TTC549 (cell line): ENCODE data around the gene PRKCD.

Experiments used
- FAIRE-seq: peaks from 2 replicates; lab custom pipeline; 2012; peaks lifted over from hg19 to GRCh38; lab: Jason Lieb, UNC

The PRKCD gene

GRCh38 chr3:53160660-53161449 lies at the start of gene PRKCD:
Gene PRKCD (plus strand): TSS chr3:53161209. CDS start chr3:53178423, 17,214 bp downstream.
- no peak for FAIRE-seq

DNA sequence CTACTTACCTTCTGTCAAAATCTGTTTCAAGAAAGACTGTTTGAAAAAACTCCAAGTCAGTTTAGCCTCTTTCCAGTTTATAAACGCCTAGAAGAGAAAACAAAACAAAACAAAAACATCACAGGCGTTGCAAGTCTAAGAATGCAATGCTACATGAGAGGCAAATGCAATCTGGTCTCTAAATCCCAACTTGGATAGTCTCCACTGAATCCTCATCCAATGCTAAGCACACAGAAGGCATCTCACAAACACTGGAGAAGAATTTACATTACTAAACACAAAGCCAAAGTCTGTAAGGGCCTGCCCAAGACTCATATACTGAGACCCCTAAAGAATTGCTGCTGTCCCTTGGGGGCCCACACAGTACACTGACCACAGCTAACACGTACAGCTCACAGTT lies 49.2 kb upstream of the PRKCD start:
- FAIRE-seq = no peak

GRCh38 chr3:53113293-53114010 lies 47.6 kb upstream of the PRKCD start:
- FAIRE-seq = no peak

- no peak for FAIRE-seq
Observed at GRCh38 chr3:53114011-53114400, 47.0 kb upstream of the PRKCD start.

- no peak for FAIRE-seq
Observed at GRCh38 chr3:53114412-53115074, 46.5 kb upstream of the PRKCD start.

GRCh38 chr3:53116956-53117355 lies 44.1 kb upstream of the PRKCD start:
- FAIRE-seq = no peak

DNA sequence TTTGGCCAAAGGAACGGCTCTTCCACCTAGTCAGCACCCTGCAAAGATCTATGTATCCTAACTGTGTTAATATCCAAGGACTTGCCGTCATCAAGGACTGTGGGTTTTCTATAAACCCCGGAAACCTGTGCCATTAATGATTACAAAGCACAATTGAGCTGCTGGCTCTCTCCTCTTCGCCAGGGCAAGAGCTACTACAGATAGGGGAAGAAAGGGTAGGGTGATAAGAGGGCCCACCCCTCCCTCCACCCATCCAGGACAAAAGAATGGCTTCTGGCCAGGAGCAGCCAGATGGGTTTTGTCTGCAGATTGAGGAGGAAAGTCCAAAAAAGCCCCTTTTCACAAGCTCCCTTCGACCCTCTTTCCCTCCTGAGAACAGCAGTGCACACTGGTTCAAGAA lies 40.7 kb upstream of the PRKCD start:
- no peak for FAIRE-seq

DNA sequence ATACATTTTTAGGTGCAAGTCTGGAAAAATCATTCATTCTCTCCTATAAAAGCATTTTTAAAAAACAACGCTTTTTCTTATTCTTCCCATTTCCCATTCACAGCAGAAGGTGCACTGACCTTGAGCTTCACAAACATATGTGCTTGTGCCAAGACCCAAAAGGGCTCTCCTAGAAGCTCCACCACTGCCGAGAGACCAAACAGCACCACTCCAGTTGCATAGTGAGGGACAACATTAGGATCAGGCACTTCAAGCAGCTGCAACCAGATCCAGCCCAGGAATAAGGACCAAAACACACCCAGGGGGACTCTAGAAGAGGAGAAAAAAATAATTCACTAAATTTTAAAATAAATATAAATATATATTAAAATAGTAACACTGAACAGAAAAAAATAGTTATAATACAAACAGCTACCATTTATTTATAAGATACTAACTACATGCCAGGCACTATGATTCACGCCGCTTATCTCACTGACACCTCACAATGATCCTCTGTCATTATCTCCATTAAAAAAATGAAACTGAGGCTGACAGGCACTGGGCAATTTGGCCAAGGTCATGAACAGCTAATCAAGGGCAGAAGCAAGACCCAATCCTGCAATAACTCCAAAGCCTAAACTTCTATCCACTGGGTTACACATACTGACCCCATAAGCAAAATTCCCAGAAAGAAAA lies 38.6 kb upstream of the PRKCD start:
- no peak for FAIRE-seq

GRCh38 chr3:53122933-53123305 lies 38.1 kb upstream of the PRKCD start:
- no peak for FAIRE-seq

DNA sequence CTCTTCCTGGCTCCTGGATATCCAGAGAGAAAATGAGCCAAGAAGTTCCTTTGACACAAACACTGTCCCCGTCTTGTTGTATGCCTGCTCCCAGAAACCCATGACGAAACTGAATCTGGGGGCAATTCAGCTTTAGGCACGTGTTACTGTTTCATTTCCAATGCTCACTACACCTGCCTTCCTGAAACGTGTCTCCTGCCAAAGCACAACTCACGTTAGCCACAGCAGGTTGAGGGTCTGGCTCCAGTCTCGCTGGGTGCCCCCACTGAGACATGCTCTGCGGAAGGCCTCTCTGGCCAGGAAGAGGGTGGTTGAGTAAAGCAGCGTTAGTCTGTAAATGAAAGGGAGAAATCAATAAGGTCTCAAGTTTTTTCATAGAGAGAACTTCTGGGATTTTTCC lies 37.5 kb upstream of the PRKCD start:
- FAIRE-seq = no peak

DNA sequence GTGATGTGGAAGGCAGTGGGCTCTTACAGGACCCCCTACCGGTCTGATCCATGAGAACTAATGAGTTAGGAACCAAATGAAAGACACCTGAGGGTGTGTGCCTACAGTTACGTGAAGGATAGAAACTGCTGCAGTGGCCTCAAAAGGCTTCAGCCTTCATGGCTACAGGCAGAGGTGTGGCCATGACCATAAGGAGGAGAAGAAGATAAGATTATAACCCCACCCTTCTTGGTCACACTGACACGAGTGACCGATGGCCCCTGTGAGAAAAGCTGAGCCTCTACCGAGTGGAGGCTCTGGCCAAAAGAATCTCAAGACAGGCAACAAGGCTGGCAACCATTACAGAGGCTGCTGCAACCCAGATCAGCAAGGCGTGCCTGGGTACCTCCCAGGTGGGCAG lies 37.1 kb upstream of the PRKCD start:
- no peak for FAIRE-seq

DNA sequence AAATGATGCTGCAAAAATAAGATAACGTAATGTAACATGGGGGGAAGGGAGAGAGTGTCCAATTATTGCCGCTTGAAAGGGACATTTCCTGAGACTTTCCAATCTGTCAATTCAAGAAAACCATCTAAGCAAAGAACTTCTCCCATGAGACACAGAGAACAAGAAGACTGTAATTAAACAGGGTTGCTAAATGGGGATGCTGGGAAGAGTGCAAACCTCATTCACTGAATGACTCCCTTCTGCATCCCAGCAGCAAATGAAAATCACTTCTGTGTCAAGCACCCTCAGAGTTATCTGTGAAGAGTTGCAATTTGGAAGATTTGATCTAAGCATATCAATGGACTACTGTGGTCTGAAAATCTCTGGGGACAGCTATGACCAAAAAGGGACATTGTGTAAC lies 34.4 kb upstream of the PRKCD start:
- FAIRE-seq = no peak

GRCh38 chr3:53129344-53129743 lies 31.7 kb upstream of the PRKCD start:
- no peak for FAIRE-seq

- no peak for FAIRE-seq
Observed at GRCh38 chr3:53130179-53131061, 30.6 kb upstream of the PRKCD start, which contains the start of gene RFT1. Gene RFT1 (minus strand): TSS chr3:53130435. CDS start chr3:53130400, 35 bp downstream.

DNA sequence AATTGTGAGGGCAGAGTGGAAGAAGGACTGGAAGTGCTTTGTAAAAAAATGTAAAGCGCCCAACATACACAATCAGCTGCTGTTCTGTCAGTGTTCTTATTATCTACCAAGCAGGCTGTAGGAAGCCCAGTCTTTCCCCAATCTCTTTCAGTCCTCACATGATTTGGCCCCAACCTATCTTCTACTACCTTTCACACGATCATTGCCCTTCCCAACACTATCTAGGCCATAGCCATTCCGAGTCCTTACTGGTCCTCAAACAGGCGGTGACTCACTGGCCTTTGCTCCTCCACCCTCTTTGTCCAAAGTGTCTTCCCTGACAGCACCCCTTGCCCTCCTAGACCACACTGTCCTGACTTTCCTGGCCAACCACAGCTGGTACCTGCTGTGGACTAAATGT lies 29.9 kb upstream of the PRKCD start:
- no peak for FAIRE-seq

DNA sequence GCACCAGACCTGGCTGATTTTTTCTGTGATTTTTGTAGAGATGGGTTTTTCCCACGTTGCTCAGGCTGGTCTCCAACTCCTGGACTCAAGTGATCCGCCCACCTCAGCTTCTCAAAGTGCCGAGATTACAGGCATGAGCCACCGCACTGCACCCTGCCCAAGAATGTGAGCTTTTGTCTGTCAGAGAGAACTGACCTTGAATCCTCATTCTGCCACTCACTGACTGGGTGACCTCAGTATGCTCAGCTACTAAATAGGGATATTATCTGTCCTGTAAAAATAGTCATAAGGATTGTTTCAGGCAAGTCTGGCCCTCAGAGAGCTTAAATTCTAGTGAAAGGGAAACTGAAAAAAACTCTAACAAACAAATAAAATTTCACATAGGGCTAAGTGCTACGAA lies 28.7 kb upstream of the PRKCD start:
- FAIRE-seq = no peak

DNA sequence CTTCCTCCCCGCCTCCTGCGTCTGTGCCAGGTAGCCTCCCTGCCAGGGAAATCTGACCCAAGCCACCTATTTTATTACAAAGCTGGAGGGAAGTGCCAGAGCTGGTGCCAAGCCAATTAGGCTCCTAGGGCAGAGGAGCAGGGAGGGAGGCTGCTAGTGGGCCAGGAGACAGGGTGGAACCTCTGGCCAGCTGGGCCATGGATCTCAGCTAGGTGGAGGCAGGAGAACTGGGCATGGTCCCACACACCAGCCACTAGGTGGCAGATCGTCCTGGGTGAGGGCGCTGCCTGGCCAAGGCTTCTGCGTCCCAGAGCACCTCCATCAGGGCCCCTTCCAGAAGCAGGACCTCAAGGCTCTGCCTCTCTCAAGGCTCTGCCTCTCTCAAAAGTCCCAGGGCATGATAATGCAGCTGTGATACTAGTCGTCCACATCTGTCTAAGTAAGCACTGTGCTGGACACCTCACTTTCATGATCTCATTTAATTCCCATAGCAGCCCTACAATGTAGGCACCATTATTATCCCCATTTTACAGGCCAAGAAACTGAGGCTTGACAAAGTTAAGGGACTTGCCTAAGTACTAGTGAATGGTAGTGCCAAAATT lies 26.3 kb upstream of the PRKCD start:
- FAIRE-seq = no peak

DNA sequence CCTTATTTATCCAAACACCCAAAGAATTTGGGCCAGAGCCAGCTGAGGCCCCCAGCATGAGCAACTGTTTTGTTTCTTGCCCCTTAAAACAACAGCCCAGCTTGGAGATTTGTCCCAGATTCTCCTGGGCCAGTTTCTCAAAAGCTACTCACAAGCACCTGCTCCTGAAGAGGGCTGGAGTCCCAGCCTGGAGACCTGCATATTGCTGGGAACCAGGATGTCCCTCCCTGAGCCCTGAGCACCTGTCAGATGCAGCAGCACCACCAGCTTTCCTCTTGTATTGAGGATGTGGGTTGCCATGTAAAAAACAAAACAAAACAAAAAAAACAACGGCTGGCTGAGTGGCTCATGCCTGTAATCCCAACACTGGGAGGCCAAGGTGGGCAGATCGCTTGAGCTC lies 23.8 kb upstream of the PRKCD start:
- FAIRE-seq = no peak

DNA sequence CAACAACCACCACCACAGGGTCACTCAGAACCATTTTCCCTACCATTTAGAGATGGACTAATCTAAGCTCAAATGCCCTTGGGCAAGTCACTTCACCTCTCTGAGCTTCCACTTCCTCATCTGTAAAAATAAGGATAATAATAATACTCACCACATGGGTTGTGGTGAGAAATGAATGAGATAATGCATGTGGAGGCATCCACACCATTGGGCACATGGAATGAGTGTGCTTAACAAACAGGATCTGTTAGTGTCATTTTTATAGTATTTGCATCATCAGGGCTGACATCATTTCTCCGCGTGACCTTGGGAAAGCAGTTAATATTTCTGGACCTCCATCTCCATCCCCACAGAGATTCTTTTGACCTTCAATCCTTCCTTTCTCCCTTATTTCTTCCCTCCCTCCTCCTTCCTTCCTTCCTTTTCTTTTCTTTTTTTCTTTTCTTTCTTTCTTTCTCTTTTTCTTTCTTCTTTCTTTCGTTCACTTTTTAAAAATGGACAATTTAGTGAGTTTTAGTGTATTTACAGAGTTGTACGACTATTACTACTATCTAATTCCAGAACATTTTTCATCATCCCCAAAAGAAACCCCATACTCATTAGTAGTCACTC lies 23.1 kb upstream of the PRKCD start:
- FAIRE-seq = no peak

DNA sequence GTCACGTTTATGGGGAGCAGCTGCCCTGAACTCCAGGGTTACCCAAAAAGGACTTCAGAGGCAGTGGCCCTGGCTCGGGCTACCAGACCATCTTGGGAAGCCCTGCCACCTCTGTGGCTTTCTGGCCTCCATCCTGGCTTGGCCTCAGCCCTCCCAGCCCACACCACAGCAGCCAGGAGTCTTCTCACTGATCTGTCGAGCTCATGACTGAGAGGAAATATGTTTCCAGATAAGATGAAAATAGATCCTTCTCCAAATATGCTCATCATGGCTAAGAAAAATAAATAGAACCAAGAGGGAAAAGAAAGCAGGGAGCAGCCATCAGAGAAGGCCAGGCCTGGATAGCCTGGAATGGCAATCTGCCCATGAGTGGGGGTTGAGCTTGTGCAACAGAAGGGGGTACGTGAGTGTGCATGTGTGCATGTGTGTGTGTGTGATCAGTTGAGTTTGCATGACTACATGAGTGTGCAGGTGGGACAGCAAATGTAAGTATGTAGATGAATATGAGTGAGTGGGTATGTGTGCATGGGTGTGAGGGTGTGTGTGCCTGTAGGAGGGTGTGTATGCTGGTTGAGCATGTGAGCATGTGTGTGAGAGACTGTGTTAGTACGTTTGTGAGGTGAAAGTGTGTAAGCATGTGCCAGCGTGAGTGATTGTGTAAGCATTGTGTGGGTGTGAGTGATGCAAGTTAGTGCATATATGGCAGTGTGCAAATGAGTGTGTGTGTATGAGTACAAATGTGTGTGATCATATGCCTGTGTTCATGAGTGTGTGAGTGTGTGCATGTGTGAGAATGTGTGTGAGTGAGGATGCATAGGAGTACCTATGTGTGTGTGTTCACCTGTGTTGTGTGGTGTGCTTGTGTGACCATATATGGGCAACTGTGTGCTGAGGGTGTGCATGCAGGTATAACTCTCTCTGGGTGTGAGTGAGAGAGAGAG lies 20.8 kb upstream of the PRKCD start:
- no peak for FAIRE-seq
